K562 (cell line): ENCODE measurements around the gene ASIC3. TPM values are rescaled to one million over a fixed set of nuclear protein-coding genes. Genes with fewer than 3 reads are reported as not detected.
A peak's percentile ranks its signal among the peaks of the same experiment; 100 is the strongest.

Experiments used
- BRCA1 ChIP-seq, 2 experiments: fragments of 450-650 bp in 1 of 2; sonication (generic) in 1 of 2; formaldehyde crosslinking in 1 of 2; IDR thresholded peaks; 2 replicates each; pipeline versions ENCODE4 v1.5.0 to v1.6.1; 2017 to 2020; ENCODE audit warnings: mild to moderate bottlenecking in 1 of 2, missing genetic modification reagents in 1 of 2
- CBFA2T3 ChIP-seq: fragments of 450-650 bp; IDR thresholded peaks from 2 replicates; pipeline ENCODE4 v1.6.1; 2017
- CHCHD3 ChIP-seq: fragments of 250-450 bp; sonication (Bioruptor Pico); IDR thresholded peaks from 2 replicates; pipeline ENCODE4 v2.1.2; 2022; ENCODE audit warnings: mild to moderate bottlenecking
- CREB1 ChIP-seq, 2 experiments: sonication (generic) in 1 of 2; formaldehyde crosslinking in 1 of 2; IDR thresholded peaks; 2 replicates each; pipeline versions ENCODE4 v1.6.1 to v1.8.0; 2012 to 2022; ENCODE audit warnings: inconsistent platforms in 1 of 2, mild to moderate bottlenecking in 1 of 2, missing genetic modification reagents in 1 of 2, moderate library complexity in 1 of 2
- CXXC5 ChIP-seq: fragments of 250-450 bp; sonication (Bioruptor Pico); IDR thresholded peaks from 2 replicates; pipeline ENCODE4 v1.8.0; 2022; ENCODE audit warnings: inconsistent platforms, mild to moderate bottlenecking, moderate library complexity
- EP300 ChIP-seq: IDR thresholded peaks from 2 replicates; pipeline ENCODE4 v1.6.1; 2012; ENCODE audit warnings: low read length, improper control_type of control experiment
- ERF ChIP-seq: fragments of 450-650 bp; formaldehyde crosslinking; IDR thresholded peaks from 2 replicates; pipeline ENCODE4 v1.4.0; 2020; ENCODE audit warnings: mild to moderate bottlenecking, mixed read lengths
- KLF1 ChIP-seq: fragments of 450-650 bp; IDR thresholded peaks from 2 replicates; pipeline ENCODE4 v1.6.1; 2016; ENCODE audit warnings: missing genetic modification characterization, missing compliant biosample characterization
- NFE2 ChIP-seq: IDR thresholded peaks from 2 replicates; pipeline ENCODE4 v1.6.1; 2014; ENCODE audit warnings: antibody characterized with exemption, low read depth
- NR2F6 ChIP-seq: fragments of 450-650 bp; formaldehyde crosslinking; IDR thresholded peaks from 2 replicates; pipeline ENCODE4 v1.4.0; 2020; ENCODE audit warnings: mild to moderate bottlenecking
- RCOR1 ChIP-seq, 2 experiments: IDR thresholded peaks; 2 replicates each; pipeline ENCODE4 v1.6.1; 2012; ENCODE audit warnings: low read depth in 2 of 2, low read length in 2 of 2, borderline replicate concordance in 1 of 2, improper control_type of control experiment in 1 of 2
- SIN3A ChIP-seq, 2 experiments: fragments of 150-350 bp in 1 of 2; IDR thresholded peaks; 2 replicates each; pipeline ENCODE4 v1.6.1; 2011 to 2016; ENCODE audit warnings: borderline replicate concordance in 2 of 2, low read depth in 2 of 2, low read length in 2 of 2, mild to moderate bottlenecking in 2 of 2, moderate library complexity in 2 of 2; ENCODE audit not compliant: control insufficient read depth in 1 of 2
- ZNF445 ChIP-seq: fragments of 250-450 bp; sonication (Bioruptor Pico); IDR thresholded peaks from 2 replicates; pipeline ENCODE4 v1.4.0; 2020; ENCODE audit warnings: low read depth, mild to moderate bottlenecking, moderate library complexity
- polyA plus RNA-seq, 8 experiments: library from polyadenylated mRNA; depleted of rRNA in 4 of 8; stranded (reverse) in 5 of 8; unstranded in 3 of 8; fragments of >200 nt; fragmentation: Nextera tagmentation in 2 of 8; fragmentation: Illumina TruSeq in 1 of 8; extraction: Ambion mirVana in 2 of 8; extraction: Trizol in 1 of 8; gene quantifications; 2 replicates each; pipeline versions ENCODE4 v1.2.1 to v1.2.3, GENCODE V29; 2011 to 2014; ENCODE audit warnings: inconsistent platforms in 1 of 8, missing spikeins in 1 of 8
- total RNA-seq, 7 experiments: library from RNA; depleted of rRNA in 6 of 7; stranded (reverse); fragments of >200 nt in 6 of 7; fragmentation: Illumina TruSeq in 2 of 7; extraction: Trizol in 2 of 7; gene quantifications; 2 replicates each; pipeline versions ENCODE4 v1.2.1 to v1.2.3, GENCODE V29; 2011 to 2021; ENCODE audit warnings: low replicate concordance in 1 of 7
- TF ChIP-seq, protein P1 (sequence below), 2 experiments: fragments of 450-650 bp in 1 of 2; IDR thresholded peaks; 2 replicates each; pipeline ENCODE4 v1.6.1; 2011 to 2017; ENCODE audit warnings: low read depth in 2 of 2, antibody characterized with exemption in 1 of 2, borderline replicate concordance in 1 of 2, low read length in 1 of 2, mild to moderate bottlenecking in 1 of 2, mixed read lengths in 1 of 2; ENCODE audit not compliant: control insufficient read depth in 1 of 2
- TF ChIP-seq, protein P2 (sequence below): sonication (generic); formaldehyde crosslinking; IDR thresholded peaks from 2 replicates; pipeline ENCODE4 v1.5.0; 2020; ENCODE audit warnings: missing genetic modification reagents
- TF ChIP-seq, protein P3 (sequence below): fragments of 450-650 bp; IDR thresholded peaks from 2 replicates; pipeline ENCODE4 v1.7.1; 2018; ENCODE audit warnings: mild to moderate bottlenecking, low read depth; ENCODE audit not compliant: partially characterized antibody
- TF ChIP-seq, protein P4 (sequence below): fragments of 450-650 bp; IDR thresholded peaks from 2 replicates; pipeline ENCODE4 v1.6.1; 2016; ENCODE audit warnings: borderline replicate concordance

The ASIC3 gene
- total and polyA plus RNA-seq, 9 of the 15 experiments (the other 6 are each of a cell fraction or from before 2014, with no cell fraction given): 0.11 to 5.0 (median 0.87) TPM

DNA sequence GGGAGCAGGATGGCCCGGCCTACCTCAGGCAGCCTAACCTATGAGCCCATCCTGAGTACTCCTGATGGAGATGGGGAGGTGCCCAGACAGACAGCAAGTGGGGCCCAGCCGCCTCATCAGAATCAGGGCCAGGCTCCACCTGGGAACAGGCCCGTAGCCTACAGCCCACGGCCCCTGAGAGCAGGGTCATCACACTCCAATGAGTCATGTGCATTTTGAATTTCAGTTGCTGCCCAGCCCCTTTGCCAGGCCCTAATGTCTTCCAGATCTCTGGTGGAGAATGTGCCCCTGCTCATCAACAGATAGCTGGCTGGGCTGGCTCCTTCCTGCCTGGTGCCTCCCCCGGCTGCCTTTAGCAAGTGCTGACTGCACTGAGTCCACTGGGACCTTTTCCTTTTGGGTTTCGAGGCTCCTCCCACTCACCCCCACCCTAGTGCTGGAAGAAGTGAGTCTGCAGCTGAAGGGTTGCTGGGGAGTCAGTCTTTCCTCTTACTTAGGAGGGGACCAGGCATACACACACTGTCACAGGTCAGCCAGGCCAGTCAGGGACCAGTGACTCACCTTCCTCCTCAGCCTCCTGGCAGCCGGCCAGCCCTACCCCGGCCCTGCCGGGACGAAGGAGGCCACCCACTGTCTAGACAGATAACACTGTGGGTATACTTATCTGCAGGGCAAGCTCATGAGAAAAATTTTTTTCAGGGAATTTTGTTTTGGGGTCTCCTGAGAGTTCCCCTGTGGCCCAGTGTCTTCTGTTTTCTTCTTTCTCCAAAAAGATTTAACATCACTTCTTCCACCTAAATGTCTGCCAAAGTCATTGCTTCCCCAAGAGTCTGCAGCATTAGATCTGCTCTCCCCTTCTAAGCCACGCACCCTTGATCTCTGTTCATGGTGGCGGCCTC is 9.1 kb upstream of the ASIC3 start (continued):
- TF ChIP-seq RCOR1 (IDR thresholded peaks at IDR 0.05; ENCODE audit: borderline replicate concordance in 1 of 2, low read depth in 2 of 2, low read length in 2 of 2): peak; percentile 55 to 93; a peak in 2 of 4 replicates
- no peak for TF ChIP-seq KLF1 (tag)
- TF ChIP-seq CHCHD3 (CRISPR knock-in tag): 0 out of 2 replicates have a peak, but pooled peaks have one; percentile 80
- TF ChIP-seq SIN3A (IDR thresholded peaks at IDR 0.05; ENCODE audit: borderline replicate concordance in 2 of 2, control insufficient read depth in 1 of 2, low read depth in 2 of 2, low read length in 2 of 2): peak; percentile 64 to 69; a peak in 2 of 4 replicates
- TF ChIP-seq ERF (CRISPR knock-in tag): no peak
- TF ChIP-seq, protein P1, sequence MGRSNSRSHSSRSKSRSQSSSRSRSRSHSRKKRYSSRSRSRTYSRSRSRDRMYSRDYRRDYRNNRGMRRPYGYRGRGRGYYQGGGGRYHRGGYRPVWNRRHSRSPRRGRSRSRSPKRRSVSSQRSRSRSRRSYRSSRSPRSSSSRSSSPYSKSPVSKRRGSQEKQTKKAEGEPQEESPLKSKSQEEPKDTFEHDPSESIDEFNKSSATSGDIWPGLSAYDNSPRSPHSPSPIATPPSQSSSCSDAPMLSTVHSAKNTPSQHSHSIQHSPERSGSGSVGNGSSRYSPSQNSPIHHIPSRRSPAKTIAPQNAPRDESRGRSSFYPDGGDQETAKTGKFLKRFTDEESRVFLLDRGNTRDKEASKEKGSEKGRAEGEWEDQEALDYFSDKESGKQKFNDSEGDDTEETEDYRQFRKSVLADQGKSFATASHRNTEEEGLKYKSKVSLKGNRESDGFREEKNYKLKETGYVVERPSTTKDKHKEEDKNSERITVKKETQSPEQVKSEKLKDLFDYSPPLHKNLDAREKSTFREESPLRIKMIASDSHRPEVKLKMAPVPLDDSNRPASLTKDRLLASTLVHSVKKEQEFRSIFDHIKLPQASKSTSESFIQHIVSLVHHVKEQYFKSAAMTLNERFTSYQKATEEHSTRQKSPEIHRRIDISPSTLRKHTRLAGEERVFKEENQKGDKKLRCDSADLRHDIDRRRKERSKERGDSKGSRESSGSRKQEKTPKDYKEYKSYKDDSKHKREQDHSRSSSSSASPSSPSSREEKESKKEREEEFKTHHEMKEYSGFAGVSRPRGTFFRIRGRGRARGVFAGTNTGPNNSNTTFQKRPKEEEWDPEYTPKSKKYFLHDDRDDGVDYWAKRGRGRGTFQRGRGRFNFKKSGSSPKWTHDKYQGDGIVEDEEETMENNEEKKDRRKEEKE (IDR thresholded peaks at IDR 0.05; ENCODE audit: borderline replicate concordance in 1 of 2, control insufficient read depth in 1 of 2, low read depth in 2 of 2, low read length in 1 of 2): 0 out of 4 replicates have a peak, but pooled peaks of 1 of the 2 experiments have one; percentile 63
- TF ChIP-seq, protein P2, sequence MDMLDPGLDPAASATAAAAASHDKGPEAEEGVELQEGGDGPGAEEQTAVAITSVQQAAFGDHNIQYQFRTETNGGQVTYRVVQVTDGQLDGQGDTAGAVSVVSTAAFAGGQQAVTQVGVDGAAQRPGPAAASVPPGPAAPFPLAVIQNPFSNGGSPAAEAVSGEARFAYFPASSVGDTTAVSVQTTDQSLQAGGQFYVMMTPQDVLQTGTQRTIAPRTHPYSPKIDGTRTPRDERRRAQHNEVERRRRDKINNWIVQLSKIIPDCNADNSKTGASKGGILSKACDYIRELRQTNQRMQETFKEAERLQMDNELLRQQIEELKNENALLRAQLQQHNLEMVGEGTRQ (CRISPR knock-in tag): no peak
- peak; percentile 93 for TF ChIP-seq EP300
- TF ChIP-seq BRCA1 (IDR thresholded peaks at IDR 0.05): no peak
- TF ChIP-seq BRCA1 (CRISPR knock-in tag; IDR thresholded peaks at IDR 0.05): no peak
- TF ChIP-seq CREB1 (IDR thresholded peaks at IDR 0.05): peak; percentile 70; the same call in 1 of the 2 replicates
- TF ChIP-seq CREB1 (CRISPR knock-in tag; IDR thresholded peaks at IDR 0.05): peak; percentile 66
- TF ChIP-seq, protein P3, sequence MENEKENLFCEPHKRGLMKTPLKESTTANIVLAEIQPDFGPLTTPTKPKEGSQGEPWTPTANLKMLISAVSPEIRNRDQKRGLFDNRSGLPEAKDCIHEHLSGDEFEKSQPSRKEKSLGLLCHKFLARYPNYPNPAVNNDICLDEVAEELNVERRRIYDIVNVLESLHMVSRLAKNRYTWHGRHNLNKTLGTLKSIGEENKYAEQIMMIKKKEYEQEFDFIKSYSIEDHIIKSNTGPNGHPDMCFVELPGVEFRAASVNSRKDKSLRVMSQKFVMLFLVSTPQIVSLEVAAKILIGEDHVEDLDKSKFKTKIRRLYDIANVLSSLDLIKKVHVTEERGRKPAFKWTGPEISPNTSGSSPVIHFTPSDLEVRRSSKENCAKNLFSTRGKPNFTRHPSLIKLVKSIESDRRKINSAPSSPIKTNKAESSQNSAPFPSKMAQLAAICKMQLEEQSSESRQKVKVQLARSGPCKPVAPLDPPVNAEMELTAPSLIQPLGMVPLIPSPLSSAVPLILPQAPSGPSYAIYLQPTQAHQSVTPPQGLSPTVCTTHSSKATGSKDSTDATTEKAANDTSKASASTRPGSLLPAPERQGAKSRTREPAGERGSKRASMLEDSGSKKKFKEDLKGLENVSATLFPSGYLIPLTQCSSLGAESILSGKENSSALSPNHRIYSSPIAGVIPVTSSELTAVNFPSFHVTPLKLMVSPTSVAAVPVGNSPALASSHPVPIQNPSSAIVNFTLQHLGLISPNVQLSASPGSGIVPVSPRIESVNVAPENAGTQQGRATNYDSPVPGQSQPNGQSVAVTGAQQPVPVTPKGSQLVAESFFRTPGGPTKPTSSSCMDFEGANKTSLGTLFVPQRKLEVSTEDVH: peak; percentile 28
- 0 out of 2 replicates have a peak, but pooled peaks have one; percentile 33 for TF ChIP-seq NR2F6 (CRISPR knock-in tag)
- peak; percentile 87 for TF ChIP-seq CXXC5 (CRISPR knock-in tag)
- TF ChIP-seq CBFA2T3: peak; percentile 95
- TF ChIP-seq NFE2: peak; percentile 69
- TF ChIP-seq ZNF445: no peak
- TF ChIP-seq, protein P4, sequence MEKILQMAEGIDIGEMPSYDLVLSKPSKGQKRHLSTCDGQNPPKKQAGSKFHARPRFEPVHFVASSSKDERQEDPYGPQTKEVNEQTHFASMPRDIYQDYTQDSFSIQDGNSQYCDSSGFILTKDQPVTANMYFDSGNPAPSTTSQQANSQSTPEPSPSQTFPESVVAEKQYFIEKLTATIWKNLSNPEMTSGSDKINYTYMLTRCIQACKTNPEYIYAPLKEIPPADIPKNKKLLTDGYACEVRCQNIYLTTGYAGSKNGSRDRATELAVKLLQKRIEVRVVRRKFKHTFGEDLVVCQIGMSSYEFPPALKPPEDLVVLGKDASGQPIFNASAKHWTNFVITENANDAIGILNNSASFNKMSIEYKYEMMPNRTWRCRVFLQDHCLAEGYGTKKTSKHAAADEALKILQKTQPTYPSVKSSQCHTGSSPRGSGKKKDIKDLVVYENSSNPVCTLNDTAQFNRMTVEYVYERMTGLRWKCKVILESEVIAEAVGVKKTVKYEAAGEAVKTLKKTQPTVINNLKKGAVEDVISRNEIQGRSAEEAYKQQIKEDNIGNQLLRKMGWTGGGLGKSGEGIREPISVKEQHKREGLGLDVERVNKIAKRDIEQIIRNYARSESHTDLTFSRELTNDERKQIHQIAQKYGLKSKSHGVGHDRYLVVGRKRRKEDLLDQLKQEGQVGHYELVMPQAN: no peak
